KOPT-K1 (cell line): Measurements from ENCODE around the gene CELF4.

Source experiments
- H3K27ac ChIP-seq: fragments of 200-600 bp; sonication (generic); 2 replicates; pipeline ENCODE4 v1.5.1; 2016; ENCODE audit warnings: antibody characterized with exemption, mild to moderate bottlenecking, low read depth, low read length; ENCODE audit not compliant: poor library complexity, severe bottlenecking
- H3K36me3 ChIP-seq: fragments of 200-600 bp; sonication (generic); 2 replicates; pipeline ENCODE4 v1.5.1; 2017; ENCODE audit warnings: antibody characterized with exemption, mild to moderate bottlenecking, low read length, moderate library complexity; ENCODE audit not compliant: insufficient read depth
- H3K9me3 ChIP-seq: fragments of 200-600 bp; sonication (generic); 2 replicates; pipeline ENCODE4 v1.5.1; 2017; ENCODE audit warnings: antibody characterized with exemption, low read length, mild to moderate bottlenecking; ENCODE audit not compliant: insufficient read depth, poor library complexity, severe bottlenecking

The CELF4 gene

GRCh38 chr18:37507239-37507638 lies 58.4 kb downstream of the CELF4 start:
- H3K27ac ChIP-seq, result no peak overlapping the region
- no peaks in the 10 kb centered on the region for H3K36me3 ChIP-seq
- peaks cover 7% of the 10 kb centered on the region for H3K9me3 ChIP-seq

GRCh38 chr18:37506001-37506400 lies 59.6 kb downstream of the CELF4 start:
- Histone ChIP-seq H3K36me3 (no peaks in the 10 kb centered on the region), H3K9me3 (peaks cover 7% of the 10 kb centered on the region), H3K27ac (no peak overlapping the region)

GRCh38 chr18:37505321-37505720 lies 60.3 kb downstream of the CELF4 start:
- Histone ChIP-seq H3K36me3 (no peaks in the 10 kb centered on the region), H3K27ac (no peak overlapping the region)

DNA sequence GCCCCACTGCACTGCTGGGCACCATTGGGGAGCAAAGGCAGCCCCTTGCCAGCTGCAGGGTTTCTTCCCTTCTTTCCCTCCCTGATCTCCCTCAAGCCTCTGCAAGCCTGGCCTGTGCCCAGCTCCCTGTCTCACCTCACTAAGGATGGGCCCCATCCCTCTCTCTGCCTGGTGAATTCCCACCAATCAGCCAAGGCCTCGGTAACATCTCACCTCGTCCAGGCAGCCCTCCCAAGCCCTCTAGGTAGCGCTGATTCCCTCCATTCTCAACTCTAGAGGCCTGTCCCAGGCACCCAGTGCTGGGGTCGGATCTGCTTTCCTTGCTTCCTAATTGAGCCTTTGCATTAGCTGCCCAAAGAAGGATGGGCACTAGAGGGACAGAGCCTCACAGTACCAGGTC lies 63.0 kb downstream of the CELF4 start:
- Histone ChIP-seq H3K9me3 (no peaks in the 10 kb centered on the region), H3K27ac (no peak overlapping the region), H3K36me3 (no peaks in the 10 kb centered on the region)

More at GRCh38 chr18:37505321-37505720, 60.3 kb downstream of the CELF4 start:
- H3K9me3 ChIP-seq, result peaks cover 7% of the 10 kb centered on the region

DNA sequence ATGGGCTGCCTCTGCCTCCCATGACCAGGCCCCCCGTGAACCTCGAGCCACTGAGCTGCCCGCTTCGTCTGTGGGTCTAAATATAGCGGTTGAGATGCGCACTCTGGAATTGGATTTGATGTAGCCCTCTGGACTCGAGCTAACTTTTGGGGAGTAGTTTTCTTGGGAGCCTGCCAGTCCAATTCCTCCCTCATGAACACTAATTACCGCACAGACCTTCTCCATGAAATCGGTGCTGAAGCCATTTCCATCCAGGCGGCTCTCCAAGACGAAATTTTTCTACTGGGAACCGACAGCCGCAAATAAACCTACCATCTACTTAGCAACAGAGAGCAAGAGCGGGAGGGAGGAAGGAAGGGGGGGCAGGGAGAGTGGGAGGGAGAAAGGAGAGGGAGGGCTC lies 63.6 kb downstream of the CELF4 start:
- H3K27ac ChIP-seq, result no peak overlapping the region
- no peaks in the 10 kb centered on the region for H3K9me3 ChIP-seq
- H3K36me3 ChIP-seq, result no peaks in the 10 kb centered on the region

- no peaks in the 10 kb centered on the region for H3K9me3 ChIP-seq
These were observed 64.5 kb downstream of the CELF4 start for GRCh38 chr18:37501136-37501535.

DNA sequence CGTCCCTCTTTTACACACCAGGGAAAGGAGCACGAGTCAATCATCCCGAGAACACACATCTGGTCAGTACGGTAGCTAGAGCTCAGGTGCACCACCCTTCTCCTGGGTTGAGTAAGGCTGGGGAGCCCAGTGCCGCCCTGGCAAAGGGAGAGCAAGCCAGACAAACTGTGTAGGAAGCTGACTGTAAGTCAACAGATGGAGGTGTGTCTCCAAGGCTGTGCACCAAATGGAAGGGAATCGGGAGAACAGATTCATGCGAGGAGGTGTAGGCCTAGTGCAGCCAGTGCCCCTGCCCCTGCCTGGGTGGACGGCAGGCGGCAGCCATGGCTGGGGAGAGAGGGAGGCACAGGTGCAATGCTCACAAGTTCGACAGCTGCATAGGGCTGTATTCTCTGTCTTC lies 65.7 kb downstream of the CELF4 start:
- Histone ChIP-seq H3K36me3 (no peaks in the 10 kb centered on the region), H3K27ac (no peak overlapping the region)

More at GRCh38 chr18:37501136-37501535, 64.5 kb downstream of the CELF4 start:
- H3K27ac ChIP-seq, result no peak overlapping the region
- no peaks in the 10 kb centered on the region for H3K36me3 ChIP-seq

GRCh38 chr18:37499044-37499443 lies 66.6 kb downstream of the CELF4 start:
- H3K36me3 ChIP-seq, result no peaks in the 10 kb centered on the region
- no peak overlapping the region for H3K27ac ChIP-seq
- no peaks in the 10 kb centered on the region for H3K9me3 ChIP-seq

More for the DNA sequence above, 65.7 kb downstream of the CELF4 start:
- H3K9me3 ChIP-seq, result no peaks in the 10 kb centered on the region

DNA sequence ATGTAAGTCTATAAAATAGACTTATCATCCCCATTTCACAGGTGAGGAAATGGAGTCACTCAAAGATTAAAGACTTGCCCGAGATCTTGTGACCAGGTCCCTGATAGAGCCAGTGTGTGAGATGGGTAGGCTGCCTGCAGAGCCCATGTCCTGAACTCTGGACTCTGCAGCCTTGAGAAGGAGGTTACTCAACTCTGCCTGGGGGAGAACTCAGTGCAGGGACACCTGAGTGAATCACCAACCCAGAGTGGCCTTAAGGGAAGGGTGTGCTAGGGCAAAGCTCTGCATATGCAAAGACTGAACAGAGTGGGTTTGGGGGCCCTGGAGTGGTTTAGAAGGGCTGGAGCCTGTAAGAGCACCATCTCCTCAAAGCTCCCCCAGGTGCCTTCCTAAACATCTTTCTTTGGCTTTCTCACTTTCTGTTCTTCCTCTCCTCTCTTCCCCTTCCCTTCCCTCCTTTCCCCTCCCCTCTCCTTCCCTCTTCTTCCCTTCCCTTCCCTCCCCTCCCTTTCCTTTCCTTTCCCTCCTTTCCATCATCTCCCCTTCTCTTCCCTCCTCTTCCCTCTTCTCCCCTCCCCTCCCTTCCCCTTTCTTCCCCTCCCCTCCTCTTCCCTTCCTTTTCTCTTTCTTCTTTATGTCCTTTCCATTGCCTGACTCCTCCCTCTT lies 67.6 kb downstream of the CELF4 start:
- H3K36me3 ChIP-seq, result no peaks in the 10 kb centered on the region
- no peaks in the 10 kb centered on the region for H3K9me3 ChIP-seq
- H3K27ac ChIP-seq, result no peak overlapping the region

DNA sequence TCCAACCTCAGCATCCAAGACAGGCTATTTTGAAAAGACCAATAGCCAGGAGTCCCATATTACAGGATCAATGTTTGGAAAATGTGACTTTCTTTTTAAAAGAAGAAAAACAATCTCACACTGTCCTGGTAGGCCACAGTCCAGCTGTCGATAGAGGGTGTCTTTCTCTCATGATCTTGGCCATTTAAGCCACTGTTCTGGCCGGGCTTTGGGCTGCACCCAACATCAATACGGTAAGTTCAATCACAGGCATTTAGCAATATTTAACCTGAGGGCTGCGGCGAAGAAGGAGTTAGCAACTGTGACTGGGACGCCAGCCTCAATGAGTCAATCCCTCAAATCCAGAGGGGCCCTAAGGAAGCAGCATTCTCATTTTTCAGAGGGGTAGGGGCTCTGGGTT lies 69.0 kb downstream of the CELF4 start:
- Histone ChIP-seq H3K9me3 (no peaks in the 10 kb centered on the region), H3K27ac (no peak overlapping the region), H3K36me3 (no peaks in the 10 kb centered on the region)

DNA sequence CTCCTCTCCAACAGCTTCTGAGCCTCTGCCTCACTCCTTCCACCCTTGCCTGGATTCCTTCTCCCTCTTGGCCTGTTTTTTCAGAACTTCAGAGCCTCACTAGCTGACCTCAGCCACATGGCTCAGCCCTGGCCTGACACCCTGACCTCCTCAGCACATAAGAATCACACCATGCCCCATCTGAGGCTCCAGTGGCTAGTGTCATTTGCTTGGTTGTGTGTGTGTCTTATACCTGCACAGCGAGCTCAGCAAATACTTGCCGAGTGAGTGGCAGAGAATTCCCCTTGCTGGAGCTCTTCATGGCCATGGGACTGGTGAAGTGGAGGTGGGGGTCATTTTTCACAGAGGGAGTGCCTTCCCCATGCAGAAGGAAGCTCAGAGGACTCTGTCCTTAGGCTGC lies 70.2 kb downstream of the CELF4 start:
- Histone ChIP-seq H3K9me3 (no peaks in the 10 kb centered on the region), H3K36me3 (no peaks in the 10 kb centered on the region), H3K27ac (no peak overlapping the region)

- no peaks in the 10 kb centered on the region for H3K9me3 ChIP-seq
- H3K27ac ChIP-seq, result no peak overlapping the region
- no peaks in the 10 kb centered on the region for H3K36me3 ChIP-seq
These were observed 71.2 kb downstream of the CELF4 start for GRCh38 chr18:37494406-37494805.

DNA sequence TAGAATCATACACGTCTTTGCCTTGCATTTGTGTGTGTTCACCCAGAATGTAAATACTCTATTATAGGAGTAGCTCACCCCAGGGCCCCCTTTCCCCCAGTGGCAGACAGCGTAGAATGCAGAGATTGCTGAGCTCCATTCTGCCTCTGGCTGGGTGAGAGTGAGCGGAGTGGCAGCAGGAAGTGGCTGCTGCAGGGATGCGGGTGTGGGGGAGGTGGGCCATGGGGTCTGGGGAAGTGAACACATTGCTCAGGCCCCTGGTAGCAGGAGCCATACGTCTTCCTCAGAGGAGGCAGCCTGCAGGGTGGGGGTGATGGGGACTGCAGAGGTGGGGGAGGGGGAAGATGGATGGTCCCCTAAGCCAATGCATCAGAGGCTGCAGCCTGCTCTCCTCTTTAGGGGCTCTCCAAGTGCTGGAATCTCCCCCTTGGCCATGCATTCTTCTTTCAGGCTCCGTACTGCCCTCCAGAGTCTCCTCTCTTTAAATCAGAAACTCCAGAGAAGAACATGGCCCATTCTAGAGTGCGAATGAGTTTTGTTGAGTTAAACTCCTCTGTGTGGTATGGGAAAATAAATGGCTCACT lies 72.2 kb downstream of the CELF4 start:
- Histone ChIP-seq H3K36me3 (no peaks in the 10 kb centered on the region), H3K27ac (no peak overlapping the region), H3K9me3 (no peaks in the 10 kb centered on the region)

DNA sequence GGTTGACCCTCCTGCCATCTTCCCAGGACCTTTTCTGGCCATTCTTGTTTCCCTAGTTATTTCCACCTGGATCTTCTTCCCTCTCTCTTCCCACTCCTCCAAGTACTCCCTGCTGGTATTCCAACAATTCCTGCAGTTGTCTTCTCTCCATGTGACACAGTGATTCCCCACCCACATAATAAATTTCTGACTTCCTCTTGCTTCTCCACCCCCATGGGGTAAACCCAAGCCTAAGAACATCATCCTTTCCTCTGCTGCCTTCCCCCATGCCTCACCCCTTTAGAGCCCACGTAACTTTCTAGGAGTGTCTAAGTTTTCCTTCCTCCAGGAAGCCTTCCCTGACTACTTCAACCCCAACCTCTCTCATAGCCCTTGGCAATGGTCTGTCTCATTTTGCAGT lies 72.6 kb downstream of the CELF4 start:
- Histone ChIP-seq H3K27ac (no peak overlapping the region), H3K9me3 (no peaks in the 10 kb centered on the region), H3K36me3 (no peaks in the 10 kb centered on the region)

- Histone ChIP-seq H3K27ac (no peak overlapping the region), H3K9me3 (no peaks in the 10 kb centered on the region), H3K36me3 (no peaks in the 10 kb centered on the region)
These were observed 74.1 kb downstream of the CELF4 start for GRCh38 chr18:37491526-37491925.

DNA sequence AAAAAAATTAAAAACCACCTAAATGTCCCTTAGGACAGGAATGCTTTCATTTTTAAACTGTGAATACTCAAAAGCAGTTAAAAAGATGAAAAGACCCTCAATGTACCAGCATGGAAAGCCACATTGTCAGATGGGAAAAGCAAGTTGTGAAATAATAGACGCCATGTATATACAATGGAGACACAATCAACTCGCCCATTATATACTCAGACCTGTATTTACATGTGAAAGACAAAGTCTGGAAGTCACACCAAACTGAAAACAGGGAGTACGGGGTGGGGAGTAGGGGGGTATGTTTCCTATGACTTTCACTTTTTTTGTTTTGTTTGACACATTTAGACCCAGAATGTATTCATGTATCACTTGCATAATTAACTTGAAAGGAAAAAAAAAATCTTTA lies 75.6 kb downstream of the CELF4 start:
- H3K27ac ChIP-seq, result no peak overlapping the region
- H3K9me3 ChIP-seq, result no peaks in the 10 kb centered on the region
- H3K36me3 ChIP-seq, result no peaks in the 10 kb centered on the region
